ENCODE data around the gene RPH3AL.
"Not testable (repeated sequence)": the region's sequence is repeated elsewhere in the genome, so short reads cannot be mapped to it uniquely, and the experiment has no call there.

Gene RPH3AL

DNA sequence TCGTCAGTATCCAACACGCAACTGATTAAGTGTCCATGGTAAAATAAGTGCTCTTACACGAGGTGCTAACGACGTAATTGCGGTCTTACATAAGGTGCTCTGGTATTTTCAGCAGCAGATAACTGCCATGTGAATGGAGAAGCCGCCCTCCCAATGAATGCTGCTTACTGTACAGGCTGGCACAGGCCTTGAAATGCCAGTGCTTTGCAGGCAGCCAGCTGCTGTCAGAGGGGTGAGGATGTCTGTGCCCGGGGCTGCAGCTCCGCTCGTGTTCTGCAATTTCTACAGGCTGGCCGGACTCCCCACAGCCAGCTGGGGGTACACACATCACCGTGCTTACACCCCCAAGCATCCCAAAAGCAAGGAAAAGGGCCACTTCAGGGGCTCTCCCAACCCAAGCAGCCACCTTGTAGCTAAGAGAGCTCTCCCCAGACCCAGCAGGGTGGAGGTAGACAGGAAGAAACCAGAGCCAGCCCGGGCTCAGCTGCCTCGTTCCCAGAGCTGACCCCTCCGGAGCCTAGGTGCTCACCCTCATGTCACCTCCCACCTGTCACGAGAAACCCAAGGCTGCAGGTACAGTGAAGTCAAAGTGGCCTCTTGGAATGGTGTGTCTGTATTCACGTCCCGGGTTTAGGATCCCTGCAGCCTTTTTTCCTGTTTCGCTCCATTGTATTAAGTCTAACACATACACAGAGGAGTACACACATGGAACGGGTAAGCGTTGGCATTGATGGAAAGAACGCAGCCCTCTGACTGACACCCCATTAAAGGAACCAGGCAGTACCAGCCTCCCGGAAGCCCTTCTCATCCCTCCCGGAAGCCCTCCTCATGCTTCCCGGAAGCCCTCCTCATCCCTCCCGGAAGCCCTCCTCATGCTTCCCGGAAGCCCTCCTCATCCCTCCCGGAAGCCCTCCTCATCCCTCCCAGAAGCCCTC, 27.2 kb upstream of the RPH3AL start:
- no peak for DNase-seq

DNA sequence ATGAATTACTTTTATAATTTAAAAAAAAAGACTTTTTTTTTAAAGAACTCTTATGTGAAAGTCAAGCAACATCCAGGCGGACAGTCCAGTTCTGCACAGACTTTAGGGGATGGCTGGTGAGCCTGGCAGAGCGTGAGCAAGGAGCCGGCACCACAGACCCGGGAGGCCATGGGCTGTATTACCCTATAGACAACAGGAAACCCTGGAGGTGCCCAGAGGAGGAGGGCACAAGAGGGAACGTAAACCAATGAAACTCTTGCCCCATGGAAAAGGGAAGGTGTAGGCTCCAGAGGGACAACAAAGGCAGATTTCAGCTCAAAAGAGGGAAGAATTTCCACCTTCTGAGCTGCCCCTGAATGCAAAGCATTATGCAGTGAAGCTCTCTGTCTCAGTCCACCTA, 25.5 kb upstream of the RPH3AL start:
- no peak for DNase-seq

DNA sequence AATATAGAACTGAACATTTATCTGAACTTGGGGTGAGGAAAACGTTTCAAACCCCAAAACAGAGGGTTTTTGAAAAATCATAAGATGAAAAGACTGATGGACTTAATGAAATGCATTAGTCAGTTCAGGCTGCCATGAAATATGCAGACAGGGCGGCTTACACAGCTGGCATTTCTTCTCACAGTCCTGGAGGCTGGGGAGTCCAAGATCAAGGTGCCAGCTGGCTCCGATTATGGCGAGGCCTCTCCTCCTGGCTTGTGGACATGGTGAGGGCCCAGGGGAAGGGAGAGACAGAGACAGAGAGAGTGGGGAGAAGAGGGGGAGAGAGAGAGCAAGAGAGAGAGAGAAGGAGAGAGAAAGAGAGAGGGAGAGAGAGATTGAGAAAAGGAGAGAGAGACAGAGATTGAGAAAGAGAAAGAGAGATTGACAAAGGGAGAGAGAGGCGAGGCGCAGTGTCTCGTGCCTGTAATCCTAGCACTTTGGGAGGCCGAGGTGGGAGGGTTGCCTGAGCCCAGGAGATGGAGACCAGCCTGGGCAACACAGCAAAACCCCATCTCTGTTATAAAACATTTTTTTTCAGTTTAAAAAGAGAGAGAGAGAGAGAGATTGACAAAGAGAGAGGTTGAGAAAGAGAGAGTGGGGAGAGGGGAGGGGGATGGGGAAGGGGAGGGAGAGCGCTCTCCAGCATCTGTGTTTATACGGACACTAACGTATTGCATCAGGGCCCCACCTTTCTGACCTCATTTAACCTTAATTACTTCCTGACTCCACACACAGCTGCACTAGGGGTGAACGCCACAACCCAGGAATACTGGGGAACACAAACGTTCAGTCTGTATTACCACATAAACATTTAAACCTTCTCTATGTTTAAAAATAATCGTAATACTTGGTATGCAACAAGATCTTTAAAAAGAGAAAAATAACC, 24.6 kb upstream of the RPH3AL start:
- DNase-seq, result no peak

DNA sequence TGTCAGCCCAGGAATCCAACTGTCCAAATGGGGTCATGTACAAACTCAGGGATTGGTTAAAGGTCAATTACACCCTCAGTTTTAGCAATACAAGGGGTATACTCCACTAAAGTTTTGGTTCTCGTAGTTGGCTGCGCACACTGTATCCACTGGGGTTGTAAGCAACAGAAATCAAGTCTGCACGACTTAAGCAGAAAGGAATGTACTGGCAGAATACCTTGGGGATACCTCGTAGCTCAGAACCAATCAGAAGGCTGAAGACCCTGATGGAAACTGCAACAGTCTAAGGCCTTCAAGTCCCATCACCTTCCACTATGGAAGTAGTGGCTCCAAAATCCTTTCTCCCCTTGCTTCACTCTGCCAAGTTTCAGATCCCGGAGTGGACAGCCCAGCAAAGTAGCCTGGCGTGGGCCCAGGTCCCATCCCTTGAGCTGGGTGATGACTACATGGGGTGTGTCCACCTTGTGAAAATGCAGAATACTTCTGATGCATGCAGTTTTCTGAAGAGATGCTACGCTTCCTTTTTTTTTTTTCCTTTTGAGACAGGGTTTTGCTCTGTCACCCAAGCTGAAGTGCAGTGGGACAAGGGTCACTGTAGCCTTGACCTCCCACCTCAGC, 21.1 kb upstream of the RPH3AL start:
- no peak for DNase-seq

DNA sequence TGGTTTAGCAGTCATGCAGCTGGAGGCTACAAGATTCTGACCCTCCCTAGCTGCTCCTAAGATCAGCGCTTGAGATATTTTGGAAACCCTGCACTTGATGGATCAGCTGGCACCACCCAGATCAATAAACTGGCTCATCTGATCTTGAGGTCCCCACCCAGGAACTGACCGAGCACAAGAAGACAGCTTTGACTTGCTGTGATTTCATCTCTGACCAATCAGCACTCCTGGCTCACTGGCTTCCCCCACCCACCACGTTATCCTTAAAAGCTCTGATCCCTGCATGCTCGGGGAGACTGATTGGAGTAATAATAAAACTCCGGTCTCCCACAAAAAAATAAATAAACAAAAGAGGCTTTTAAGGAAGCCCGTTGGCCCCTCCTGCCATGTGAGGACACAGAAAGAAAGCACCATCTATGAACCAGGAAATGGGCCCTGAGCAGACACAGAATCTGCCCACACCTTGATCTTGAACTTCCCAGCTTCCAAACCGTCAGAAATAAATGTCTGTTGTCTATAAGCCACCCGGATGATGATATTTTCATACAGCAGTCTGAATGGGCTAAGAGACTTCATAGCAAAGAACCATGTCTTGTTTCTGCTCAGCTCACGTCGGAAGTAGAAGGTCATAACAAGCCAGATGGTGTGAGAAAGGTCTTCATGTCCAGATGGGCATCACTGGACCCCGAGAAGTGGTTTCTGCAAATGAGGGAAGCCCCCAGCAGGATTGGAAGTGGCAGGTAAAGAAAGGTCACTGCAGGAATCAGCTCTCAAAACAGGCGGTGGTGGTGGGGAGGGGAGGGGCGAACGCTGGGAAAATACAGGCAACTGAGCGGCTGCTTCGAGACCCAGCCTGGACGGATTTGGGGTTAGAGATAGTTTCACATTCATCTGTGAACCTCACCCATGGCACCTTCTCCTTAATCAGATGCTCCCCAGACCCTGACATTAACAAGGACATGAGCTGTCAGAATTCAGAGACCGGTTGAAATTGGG, 19.8 kb upstream of the RPH3AL start:
- no peak for DNase-seq

DNA sequence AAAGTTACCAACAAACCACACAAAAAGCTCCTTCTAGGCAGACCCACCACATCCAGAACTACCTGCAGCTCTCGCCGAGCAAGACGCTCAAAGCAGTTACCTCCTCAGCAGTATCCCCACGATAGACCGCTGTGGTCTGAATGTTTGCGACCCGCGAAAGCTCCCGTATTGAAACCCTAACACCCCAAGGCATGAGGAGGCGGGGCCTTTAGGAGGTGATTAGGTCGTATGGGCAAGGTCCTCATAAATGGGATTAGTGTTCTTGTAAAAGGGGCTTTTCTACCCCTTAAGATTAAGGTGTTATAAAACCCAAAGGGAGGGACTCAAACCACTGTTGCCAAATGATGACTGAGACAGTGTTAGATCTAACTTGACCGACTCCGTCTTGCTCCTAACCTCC, 19.0 kb upstream of the RPH3AL start:
- no peak for DNase-seq

DNA sequence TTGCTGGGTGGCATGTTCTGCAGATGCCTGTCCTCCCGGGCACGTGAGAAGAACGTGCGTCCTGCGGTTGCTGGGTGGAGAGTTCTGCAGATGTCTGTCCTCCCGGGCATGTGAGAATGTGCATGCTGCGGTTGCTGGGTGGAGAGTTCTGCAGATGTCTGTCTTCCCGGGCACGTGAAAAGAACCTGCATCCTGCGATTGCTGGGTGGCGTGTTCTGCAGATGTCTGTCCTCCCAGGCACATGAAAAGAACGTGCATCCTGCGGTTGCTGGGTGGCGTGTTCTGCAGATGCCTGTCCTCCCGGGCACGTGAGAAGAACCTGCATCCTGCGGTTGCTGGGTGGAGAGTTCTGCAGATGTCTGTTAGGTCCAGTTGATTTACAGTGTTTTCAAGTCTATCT, 15.0 kb upstream of the RPH3AL start:
- not testable (repeated sequence) for DNase-seq

DNA sequence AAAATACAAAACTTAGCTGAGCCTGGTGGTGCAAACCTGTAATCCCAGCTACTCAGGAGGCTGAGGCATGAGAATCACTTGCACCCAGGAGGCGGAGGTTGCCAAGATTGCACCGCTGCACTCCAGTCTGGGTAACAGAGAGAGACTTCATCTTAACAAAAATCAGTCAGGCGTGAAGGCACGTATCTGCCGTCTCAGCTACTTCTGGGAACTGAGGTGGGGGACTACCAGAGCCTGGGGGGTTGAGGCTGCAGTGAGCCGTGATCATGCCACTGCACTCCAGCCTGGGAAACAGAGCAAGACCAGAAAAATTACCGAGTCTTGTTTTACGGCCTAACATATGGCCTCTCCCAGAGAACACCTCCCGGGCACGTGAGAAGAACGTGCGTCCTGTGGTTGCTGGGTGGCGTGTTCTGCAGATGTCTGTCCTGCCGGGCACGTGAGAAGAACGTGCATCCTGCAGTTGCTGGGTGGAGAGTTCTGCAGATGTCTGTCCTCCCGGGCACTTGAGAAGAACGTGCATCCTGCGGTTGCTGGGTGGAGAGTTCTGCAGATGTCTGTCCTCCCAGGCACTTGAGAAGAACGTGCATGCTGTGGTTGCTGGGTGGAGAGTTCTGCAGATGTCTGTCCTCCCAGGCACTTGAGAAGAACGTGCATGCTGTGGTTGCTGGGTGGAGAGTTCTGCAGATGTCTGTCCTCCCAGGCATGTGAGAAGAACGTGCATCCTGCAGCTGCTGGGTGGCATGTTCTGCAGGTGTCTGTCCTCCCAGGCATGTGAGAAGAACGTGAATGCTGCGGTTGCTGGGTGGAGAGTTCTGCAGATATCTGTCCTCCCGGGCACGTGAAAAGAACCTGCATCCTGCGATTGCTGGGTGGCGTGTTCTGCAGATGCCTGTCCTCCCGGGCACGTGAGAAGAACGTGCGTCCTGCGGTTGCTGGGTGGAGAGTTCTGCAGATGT, 14.3 kb upstream of the RPH3AL start:
- not testable (repeated sequence) for DNase-seq

DNA sequence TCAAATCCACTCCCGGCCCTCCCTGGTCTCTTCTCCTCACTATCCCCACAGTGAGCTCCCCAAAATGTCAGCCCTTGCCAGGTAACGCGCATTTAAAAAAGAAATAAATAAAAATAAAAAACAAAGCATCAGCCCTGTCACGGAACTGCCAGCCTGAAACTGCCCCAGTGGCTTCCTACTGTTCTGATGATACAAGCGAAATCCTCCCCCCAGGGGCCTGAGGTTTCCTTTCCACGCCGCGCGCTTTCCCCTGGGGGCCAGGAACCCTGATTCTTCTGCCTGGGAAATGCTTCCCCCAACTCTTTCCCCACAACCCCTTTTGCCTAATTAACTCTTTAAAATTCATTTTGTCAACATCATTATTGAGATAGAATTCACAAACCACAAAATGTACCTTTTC, 12.2 kb upstream of the RPH3AL start:
- no peak for DNase-seq

DNA sequence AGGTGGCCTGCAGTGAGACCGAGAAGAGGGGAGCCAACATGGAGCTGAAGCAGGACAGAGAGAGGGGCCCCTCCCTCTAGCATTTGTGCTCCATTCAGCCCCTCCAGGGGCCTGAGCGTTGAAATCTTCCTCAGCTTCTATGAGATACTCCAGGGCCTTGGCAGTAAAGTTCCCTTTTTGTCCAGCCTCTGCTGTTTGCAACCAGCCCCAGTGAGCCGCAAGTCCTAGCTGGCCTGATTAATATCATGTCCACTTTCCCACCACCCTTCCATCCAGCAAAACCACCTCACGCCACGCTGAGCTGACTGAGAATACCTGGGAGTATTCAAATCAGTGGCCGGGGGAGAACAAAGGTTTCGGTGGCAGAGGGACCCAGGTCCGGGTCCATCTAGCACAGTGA, 11.7 kb upstream of the RPH3AL start:
- DNase-seq, result no peak

DNA sequence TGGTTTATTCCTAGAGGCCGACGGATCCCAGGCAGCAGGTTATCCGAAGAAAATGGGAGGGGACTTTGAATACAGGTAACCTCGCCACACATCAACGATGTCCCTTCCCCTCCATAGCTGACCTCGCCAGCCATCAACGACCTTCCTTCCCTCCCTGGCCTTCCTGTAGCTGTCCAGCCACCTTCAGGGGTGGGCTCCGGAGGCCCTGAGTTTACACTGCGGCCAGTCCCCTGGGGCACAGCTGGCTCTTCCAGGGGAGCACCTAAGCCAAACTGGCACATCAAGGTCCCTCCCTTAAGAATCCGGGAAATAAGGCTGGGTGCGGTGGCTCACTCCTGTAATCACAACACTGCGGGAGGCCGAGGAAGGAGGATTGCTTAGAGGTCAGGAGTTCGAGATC, 10.1 kb upstream of the RPH3AL start:
- DNase-seq, result no peak

DNA sequence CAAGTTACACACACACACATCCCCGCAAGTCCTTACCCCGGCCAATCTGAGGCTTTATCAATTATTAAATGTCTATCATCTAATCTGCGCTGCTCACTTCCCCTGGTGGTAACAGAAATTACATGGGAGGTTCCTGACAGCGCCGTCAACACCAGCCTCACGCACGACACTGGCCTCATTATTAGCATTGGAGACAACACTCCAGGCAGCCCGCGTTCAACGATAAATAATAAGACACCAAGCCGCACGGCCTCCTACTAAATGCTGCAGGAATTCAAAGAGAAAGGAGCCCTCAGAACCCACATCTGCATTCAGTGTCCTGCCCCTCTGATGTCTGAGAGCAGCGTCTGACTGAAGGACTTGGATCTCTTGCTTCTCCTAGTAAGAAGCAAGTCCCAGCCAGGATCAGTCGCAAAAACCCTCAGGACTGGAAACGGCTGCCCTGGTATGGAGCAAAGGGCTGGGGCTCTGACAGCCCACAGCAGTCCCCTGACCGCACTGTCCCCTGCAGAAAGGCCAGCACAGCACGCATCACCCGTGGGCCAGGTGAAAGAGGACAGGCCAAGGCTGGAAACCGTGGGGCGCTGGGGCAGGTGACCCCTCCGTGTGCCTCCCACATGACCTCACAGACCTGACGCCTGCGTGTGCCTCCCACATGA, 7.6 kb upstream of the RPH3AL start:
- peak; percentile 79 for DNase-seq

DNA sequence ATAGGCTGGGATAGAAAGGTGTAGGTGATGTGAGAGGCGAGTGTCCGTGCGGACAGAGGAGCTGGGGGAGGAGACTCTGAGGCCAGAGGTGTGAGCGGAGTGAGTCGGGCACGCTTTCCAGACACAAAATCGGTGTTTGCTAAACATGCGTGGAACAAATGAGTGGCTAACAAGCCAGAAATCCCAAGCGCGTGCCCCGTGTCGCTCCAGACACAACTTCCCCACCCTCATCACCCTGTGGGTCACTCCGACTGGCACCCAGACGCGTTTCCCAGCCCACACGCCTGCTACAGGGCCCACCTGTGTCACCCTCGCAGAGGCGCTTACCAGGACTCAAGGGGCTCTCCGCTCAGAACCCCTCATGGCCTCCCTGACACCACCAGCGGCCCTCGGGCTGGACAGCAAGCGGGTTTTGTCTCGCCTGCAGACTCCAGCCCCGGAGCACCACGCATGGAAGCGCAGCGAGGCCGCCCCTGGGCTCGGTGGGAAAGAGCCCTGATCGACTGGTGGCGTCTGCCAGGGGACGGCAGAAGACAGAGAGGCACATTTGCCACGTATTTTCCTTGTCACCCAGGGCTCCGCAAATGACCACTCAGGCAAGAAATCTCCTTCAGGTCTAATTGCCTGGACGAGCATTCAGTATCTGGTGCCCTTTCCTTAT, 6.0 kb upstream of the RPH3AL start:
- DNase-seq, result peak; percentile 81

DNA sequence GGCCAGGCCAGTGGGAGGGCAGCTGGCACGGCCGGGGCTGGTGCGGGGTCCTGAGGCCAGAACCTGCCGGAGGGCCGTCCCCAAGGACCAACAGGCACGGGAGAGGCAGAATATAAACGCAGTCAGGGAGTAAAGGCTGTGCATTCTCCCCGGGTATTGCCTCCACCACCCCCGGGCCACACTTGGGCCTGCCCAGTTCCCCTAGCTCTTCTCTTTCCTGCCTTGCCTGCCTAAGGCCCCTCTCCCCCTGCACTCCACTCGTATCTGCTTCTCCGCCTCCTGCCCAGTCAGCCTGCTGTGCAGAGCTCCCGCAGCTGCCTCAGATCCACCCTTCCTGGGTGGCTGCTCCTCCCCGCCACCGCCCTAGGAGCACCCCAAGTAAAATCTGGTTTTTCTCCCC, 5.0 kb upstream of the RPH3AL start:
- DNase-seq, result no peak

DNA sequence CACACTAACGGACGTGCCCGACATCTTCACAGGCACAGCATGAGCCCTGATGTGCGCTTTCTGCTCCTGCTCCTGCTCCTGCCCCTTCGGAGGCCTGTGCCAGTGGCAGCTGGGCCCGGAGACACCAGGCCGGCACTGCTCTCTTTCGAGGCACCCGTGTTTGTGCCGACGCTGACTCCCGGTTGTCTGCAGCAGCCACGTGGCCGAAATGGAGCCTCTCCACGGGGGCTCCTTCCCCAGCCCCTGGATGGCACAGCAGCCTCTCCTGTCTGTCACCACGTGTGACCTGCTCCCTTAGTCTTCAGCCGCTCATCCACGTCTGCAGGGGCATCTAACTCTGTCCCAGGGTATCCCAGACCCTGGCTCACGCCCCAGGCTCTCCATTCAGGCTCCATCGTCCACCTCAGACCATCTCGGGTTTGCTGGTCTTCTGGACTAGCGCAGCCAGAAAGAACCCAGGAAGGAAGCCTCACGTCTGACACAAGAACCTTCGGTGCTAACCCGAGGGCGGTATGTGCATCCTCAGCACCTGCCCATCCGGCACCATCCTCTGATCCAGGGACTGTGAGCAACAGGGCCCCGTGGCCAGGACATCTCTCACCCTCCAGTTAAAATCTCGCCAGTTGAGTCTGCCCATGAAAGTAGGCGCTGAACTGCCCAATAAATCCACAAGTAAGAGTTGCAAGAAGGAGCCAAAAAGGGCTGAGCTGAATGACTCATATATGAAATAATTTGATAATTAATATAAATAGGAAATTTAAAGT, 4.2 kb upstream of the RPH3AL start:
- DNase-seq, result no peak

DNA sequence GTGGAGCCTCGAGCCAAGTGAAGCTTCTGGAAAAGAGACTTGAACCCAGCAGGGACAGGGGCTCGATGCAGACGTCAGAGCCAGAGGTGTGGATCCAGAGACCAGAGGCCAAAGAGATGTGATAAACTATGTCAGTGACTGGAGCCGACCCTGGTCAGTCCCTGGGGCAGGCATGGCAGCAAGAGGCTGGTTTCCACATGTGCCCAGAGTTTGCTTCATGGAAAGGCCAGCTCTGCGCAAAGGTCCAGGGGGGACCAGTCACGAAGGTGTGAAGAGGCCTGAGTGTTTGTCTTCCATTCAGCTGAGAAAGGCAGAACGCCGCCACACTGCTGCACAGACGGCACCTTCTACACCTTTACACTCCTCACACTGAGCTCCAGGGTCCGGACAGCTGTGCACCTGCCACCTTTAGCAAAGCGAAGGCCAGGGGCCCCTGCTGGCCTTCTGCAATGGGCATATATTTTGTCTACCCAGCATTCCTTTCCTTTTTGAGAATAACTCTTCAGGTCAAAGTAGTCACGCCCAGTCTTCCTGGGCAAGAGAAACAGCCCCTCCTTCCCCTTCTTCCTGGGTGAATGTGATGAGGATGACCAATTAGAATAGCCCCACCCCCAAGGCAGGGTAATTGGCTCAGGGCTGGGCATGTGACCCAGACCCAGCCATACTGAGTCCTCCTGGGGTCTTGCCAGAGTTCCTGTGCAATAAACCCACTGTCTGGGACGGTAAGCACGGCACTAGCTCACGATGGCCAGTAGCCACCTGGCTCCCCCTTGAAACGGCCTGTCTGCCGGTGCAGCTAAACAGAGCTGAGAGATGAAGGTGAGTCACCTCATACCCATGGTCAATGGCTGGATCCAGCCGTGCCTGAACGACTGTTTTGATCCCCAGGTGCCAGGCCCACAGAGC, 2.3 kb upstream of the RPH3AL start:
- peak; percentile 61 for DNase-seq

DNA sequence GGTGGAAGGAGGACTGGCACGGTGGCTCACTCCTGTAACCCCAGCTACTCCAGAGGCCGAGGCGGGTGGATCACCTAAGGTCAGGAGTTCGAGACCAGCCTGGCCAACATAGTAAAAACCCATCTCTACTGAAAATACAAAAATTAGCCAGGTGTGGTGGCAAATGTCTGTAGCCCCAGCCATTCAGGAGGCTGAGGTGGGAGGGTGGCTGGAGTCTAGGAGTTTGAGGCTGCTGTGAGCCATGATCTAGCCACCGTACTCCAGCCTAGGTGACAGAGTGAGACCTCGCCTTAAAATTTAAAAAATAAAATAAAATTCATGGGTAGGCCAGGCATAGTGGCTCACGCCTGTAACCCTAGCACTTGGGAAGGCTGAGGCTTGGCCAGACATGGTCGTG, 1.2 kb upstream of the RPH3AL start:
- DNase-seq, result no peak

Measured in retina (tissue), 1 donor.